ENCODE data around the gene TSPAN14. TPM values are rescaled to one million over a fixed set of nuclear protein-coding genes. Genes with fewer than 3 reads are reported as not detected.

TSPAN14 gene
- total RNA-seq, 1 experiment from 2014 or later, result 3.4 TPM

- no peaks in the 10 kb centered on the region for H4K20me1 ChIP-seq (ENCODE audit: insufficient read depth, low read depth, low read length)
- H3K9me3 ChIP-seq (ENCODE audit: low read length), result no peaks in the 10 kb centered on the region
- H3K4me3 ChIP-seq (ENCODE audit: low read length), result no peak overlapping the region
- DNase-seq, result no peak
- no peaks in the 10 kb centered on the region for H3K27me3 ChIP-seq (ENCODE audit: low read length)
- H3K79me2 ChIP-seq (ENCODE audit: low read length), result no peaks in the 10 kb centered on the region
- H3K9me2 ChIP-seq (replicated peaks; ENCODE audit: insufficient read depth, low read length), result no peaks in the 10 kb centered on the region
- no peak overlapping the region for H2AFZ ChIP-seq (ENCODE audit: low read length)
- no peak overlapping the region for H3K27ac ChIP-seq (ENCODE audit: low read length)
- no peaks in the 10 kb centered on the region for H3K36me3 ChIP-seq (ENCODE audit: insufficient read depth, low read length)
- H3K4me1 ChIP-seq (ENCODE audit: low read length), result peaks cover 12% of the 10 kb centered on the region
- H3K4me2 ChIP-seq (ENCODE audit: low read depth, low read length, poor library complexity, severe bottlenecking), result no peak overlapping the region
- H3K9ac ChIP-seq (ENCODE audit: low read length), result no peak overlapping the region
Observed at GRCh38 chr10:80580638-80581468, 126.7 kb downstream of the TSPAN14 start.

- Histone ChIP-seq H3K79me2 (ENCODE audit: low read length) (no peaks in the 10 kb centered on the region), H3K9ac (ENCODE audit: low read length) (no peak overlapping the region), H2AFZ (ENCODE audit: low read length) (no peak overlapping the region), H3K36me3 (ENCODE audit: insufficient read depth, low read length) (no peaks in the 10 kb centered on the region), H3K9me2 (replicated peaks; ENCODE audit: insufficient read depth, low read length) (no peaks in the 10 kb centered on the region), H3K27me3 (ENCODE audit: low read length) (no peaks in the 10 kb centered on the region), H4K20me1 (ENCODE audit: insufficient read depth, low read depth, low read length) (no peaks in the 10 kb centered on the region), H3K4me1 (ENCODE audit: low read length) (peaks cover 12% of the 10 kb centered on the region), H3K4me2 (ENCODE audit: low read depth, low read length, poor library complexity, severe bottlenecking) (no peak overlapping the region), H3K4me3 (ENCODE audit: low read length) (no peak overlapping the region), H3K9me3 (ENCODE audit: low read length) (no peaks in the 10 kb centered on the region), H3K27ac (ENCODE audit: low read length) (no peak overlapping the region)
- DNase-seq, result no peak
Observed at GRCh38 chr10:80581469-80581835, 127.3 kb downstream of the TSPAN14 start.

- Histone ChIP-seq H3K9ac (ENCODE audit: low read length) (no peak overlapping the region), H3K79me2 (ENCODE audit: low read length) (no peaks in the 10 kb centered on the region), H3K36me3 (ENCODE audit: insufficient read depth, low read length) (no peaks in the 10 kb centered on the region), H3K4me1 (ENCODE audit: low read length) (peaks cover 12% of the 10 kb centered on the region), H3K9me2 (replicated peaks; ENCODE audit: insufficient read depth, low read length) (no peaks in the 10 kb centered on the region), H3K27me3 (ENCODE audit: low read length) (no peaks in the 10 kb centered on the region), H2AFZ (ENCODE audit: low read length) (no peak overlapping the region), H3K9me3 (ENCODE audit: low read length) (no peaks in the 10 kb centered on the region), H3K27ac (ENCODE audit: low read length) (no peak overlapping the region), H3K4me3 (ENCODE audit: low read length) (no peak overlapping the region), H3K4me2 (ENCODE audit: low read depth, low read length, poor library complexity, severe bottlenecking) (no peak overlapping the region), H4K20me1 (ENCODE audit: insufficient read depth, low read depth, low read length) (no peaks in the 10 kb centered on the region)
- no peak for DNase-seq
Observed at GRCh38 chr10:80582286-80582960, 128.3 kb downstream of the TSPAN14 start.

Other genes with a start within 250 kb of the TSPAN14 start
- 56.0 and 88.2 TPM in 2 replicates for gene ANXA11, start 248.8 kb upstream of the TSPAN14 start, total RNA-seq (2014; rRNA removed; shearing (Covaris generic); ENCODE audit: low replicate concordance)
- not detected in 2 replicates for gene MAT1A, start 164.7 kb upstream of the TSPAN14 start, total RNA-seq (2014; rRNA removed; shearing (Covaris generic); ENCODE audit: low replicate concordance)
- not detected in 2 replicates for gene DYDC1, start 97.6 kb upstream of the TSPAN14 start, total RNA-seq (2014; rRNA removed; shearing (Covaris generic); ENCODE audit: low replicate concordance)
- 0.37 TPM in 1 of 2 replicates, not detected in the other for gene DYDC2, start 97.5 kb upstream of the TSPAN14 start, total RNA-seq (2014; rRNA removed; shearing (Covaris generic); ENCODE audit: low replicate concordance)
- gene PRXL2A, start 45.8 kb upstream of the TSPAN14 start, total RNA-seq (2014; rRNA removed; shearing (Covaris generic); ENCODE audit: low replicate concordance), result 1.7 and 7.2 TPM in 2 replicates
- 0.07 TPM in 1 of 2 replicates, not detected in the other for gene SH2D4B, start 83.6 kb downstream of the TSPAN14 start, total RNA-seq (2014; rRNA removed; shearing (Covaris generic); ENCODE audit: low replicate concordance)

Data from Karpas-422 (cell line).